ELR (cell line): Measurements from ENCODE around the gene VPS4B.
"Not testable (repeated sequence)": the region's sequence is repeated elsewhere in the genome, so short reads cannot be mapped to it uniquely, and the experiment has no call there.

Experiments used
- DNase-seq: peaks from one replicate; pipeline ENCODE4 v3.0.0-alpha.2; 2015; ENCODE audit warnings: low read depth

The VPS4B gene

DNA sequence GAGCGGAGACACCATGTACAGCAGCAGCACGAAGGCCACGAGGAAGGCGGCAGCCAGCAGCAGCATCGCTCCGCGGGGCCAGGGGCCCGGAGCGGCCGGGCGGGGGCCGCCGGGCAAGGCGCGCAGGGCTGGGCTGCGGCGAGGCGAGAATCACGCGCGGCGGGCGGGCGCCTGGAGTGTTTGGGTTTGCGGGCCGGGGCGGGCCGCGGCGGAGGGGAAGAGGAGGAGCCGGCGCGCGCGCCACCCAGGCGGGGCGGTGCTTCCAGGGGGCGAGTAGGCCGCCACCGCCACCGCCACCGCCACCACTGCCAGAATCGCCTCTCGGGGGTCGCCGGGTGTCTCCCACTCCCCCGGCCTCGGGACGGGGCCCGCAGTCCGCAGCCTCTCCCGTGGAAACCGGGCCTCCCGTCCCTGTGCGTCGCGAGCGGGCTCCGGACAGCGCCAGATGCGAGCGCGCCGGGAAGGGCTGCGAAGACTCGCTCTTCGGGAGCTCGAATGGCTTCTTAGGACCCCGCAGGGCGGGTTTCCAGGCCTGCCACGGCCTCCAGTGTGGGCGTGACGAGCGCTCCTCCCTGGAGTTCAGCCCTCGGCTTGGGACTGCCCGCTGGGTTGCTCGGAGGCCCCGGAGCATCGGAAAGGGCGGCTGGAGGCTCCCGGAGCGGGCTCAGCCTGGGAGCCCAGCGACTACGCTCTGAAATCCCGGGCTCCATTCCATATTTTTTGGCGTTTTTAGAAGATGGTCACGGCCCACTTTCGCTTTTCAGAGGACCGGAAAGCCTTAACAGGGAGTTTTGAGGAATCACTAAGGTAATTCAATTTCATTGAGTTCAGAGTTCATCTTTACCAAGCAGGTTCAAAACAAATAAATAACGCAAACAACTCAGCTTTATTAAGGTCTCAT lies 55.0 kb downstream of the VPS4B start, which contains the start of gene KDSR:
Gene KDSR (minus strand): TSS at position 154 of the 901 bp plus-strand sequence. CDS start 88 bp downstream, at position 66.
- DNase-seq = peak; percentile 98

DNA sequence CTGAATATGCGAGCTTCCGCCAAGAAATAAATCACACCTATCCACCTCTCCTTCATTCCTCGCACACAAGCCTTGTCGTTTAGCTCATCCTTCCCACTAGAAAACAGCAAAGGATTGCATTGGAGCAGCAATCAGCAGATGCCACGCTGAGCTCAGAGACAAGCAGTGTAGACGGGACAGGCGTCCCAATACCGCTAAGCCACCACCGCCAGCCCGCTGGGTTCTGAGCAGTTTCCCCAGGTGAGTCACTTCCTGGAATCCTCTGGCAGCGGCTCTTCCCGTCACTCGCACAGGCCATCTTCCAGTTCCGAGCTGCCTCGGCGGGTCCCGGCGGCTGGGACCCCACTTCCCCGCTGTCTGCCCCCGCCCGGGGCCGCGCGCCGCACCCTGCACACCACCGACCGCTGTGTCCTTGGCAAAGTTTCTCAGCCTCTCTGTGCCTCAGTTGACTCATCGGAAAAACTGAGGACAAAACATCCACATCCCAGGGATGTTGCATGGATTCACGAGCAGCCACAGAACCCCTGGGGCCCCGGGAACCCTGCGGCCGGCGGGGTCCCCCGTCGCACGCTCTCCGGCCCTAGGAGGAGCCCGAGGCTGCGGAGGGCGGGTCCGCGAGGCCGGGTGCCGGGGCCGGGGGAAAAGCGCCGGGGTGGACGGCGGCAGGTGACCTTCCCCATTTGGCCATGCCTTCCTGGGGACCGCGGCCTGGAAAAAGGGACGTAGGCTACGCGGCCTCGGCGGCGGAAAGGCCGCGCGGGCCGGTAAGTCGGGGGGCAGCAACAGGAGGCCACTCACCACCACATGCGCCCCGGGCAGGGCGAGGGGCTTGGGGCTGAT lies 55.8 kb downstream of the VPS4B start:
- DNase-seq = peak; percentile 92

DNA sequence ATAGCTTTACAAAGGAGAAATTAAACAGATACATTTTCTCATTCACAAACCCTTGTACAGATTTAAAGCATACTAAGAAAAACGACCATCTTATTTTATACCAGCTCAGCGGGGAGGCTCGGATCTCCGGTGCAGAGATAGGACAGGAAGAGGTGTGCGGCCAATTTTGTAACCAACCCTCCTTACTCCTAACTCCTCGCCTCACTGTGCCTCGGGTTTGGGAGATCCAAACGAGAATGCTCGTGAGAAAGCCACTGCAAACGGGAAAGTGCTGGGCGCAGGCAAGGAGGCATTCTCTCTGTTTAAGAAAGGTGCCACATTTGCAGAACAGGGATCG lies 56.4 kb downstream of the VPS4B start:
- peak; percentile 42 for DNase-seq

DNA sequence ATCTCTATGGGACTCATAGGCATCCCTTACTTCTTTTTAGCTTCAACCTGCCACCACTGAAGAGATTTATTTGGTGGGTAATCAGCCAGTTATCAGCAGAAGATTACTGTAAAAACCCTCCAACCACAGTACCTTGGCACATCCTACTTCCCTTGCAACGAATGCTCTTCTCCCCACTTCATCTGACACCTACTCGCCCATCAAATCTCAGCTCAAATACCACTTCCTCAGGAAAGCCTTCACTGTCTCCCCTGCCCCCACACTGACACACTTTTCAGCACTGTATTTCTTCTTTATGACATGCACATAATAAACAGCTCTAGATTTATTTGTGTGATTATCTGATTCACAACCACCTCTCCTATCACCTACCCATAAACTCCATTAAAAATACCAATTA lies 58.3 kb downstream of the VPS4B start:
- no peak for DNase-seq

DNA sequence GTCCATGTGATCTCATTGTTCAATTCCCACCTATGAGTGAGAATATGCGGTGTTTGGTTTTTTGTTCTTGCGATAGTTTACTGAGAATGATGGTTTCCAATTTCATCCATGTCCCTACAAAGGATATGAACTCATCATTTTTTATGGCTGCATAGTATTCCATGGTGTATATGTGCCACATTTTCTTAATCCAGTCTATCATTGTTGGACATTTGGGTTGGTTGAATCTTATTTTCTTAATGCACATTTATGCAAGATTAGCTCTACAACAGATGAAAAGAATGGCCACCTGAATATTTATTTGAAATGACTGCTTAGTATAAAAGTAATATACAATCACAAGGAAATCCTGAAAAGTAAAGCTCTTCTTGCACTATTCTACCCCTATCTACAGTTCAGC lies 58.9 kb downstream of the VPS4B start:
- DNase-seq = not testable (repeated sequence)

DNA sequence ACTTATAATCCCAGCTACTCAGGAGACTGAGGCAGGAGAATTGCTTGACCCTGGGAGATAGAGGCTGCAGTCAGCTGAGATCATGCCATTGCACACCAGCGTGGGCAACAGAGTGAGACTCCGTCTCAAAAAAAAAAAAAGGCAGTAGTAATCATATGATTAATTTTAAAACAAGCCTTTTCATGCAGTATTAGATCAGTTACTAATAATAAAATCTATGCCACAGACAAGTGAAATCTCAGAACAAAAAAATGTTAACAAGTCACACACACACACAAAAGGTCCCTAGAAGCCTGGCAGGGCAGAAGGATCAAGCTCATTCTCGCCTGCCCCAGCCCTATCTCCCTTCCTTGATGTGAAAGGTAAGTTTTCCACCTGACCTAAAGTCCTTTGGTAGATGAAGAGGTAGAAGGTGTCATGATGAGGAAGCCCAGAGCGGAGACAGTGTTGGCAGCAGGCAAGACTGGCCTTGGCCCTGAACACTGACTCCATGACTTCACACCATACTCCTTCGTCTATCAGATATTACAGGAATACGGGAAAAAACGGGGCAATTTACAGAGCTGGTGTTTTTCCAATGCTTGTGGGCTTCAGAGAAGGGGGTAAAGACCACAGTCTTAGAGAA lies 65.9 kb downstream of the VPS4B start:
- DNase-seq = no peak

DNA sequence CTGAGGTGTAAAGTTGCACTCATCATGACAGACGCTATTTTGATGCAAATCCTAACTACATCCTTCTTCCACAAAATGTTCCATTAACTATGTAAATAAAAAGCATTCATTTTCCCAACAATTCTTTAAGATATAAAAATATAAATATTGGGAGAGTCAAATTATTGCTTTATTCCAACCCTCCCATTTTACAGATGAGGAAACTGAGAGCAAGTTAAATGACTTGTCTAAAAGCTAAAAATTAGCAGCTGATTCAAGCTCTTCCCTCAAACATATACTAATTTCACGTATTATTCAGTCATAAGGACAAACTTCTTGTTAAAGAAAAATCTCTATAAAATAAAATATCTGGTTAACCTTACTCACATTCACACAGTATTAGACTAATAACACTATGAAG lies 72.0 kb downstream of the VPS4B start:
- no peak for DNase-seq

DNA sequence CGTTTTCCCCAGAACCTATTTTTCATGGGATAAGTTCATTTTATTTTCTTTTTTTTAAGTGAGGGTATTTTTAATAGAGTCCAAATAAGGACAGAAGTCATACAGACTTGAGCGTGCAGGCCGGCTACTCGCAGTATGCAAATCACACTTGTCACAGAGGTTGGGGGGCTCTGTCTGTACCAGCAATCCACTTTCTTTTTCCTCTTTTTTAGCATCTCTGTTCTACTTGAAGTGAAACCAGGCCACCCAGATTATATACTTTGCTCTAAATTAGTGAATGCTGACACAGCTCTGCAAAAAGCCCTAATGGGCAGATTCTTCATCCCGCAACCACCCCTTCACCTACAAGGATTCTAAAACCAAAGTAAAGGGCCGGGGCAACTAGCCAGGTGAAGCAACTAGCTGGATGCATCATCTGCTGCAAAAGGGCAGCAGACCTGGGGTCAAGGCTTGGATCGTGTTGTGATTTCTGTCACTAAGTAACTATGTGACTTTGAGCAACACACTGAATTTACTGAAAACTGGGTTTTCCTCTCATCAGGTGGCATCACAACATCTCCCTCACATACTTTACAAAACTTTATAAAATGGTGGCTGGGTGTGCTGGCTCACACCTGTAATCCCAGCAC lies 73.7 kb downstream of the VPS4B start:
- DNase-seq = no peak

DNA sequence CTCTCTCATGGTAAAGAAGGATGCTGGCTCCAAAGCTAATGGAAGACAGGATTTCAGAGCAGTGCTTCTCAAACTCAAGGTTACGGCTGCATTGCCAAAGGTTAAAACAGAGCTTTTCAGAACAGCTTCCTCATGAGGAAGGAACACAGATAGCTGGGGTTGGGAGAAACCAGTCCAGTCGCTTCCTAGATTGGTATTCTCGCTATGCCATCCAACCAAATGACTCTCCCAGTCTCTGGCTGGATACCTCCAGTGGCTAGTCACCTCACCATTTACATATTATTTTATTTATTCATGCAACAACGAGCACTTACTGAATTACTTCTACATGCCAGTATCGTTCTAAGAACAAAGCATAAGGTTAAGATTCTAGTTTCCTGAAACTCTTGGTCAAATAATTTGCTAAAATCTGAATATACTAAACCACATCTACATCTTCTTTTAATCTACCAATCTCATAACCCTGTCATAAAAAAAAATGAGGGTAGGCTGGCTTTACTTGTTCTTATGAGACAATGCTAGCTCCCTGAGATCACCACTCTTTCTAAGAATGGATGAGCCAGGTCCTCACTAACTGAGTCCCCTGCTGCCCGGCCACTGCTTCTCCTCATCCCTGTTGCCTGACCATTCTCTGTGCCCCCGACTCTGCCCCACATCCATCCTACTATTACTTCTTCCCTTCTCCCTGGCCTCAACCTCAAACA lies 75.6 kb downstream of the VPS4B start:
- DNase-seq = no peak

DNA sequence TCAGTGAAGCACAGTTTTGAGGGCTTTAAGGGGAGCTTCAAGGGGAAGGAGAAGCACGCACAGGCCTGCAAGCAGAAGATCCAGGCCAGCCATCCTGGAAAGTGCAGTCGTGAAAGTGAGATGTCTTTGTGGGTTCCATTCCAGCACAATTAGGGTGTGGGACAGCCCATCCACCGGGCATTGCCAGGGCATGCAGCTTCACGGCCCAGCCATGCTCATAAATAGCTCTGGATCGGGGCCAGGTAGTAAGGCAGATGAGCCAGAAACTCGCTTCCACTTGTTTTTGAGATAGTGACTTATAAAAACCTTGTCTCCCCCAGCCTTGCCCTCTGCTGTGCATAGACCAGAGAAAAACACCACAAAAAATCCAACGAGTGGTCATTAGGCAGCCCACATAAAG lies 76.2 kb downstream of the VPS4B start:
- no peak for DNase-seq

DNA sequence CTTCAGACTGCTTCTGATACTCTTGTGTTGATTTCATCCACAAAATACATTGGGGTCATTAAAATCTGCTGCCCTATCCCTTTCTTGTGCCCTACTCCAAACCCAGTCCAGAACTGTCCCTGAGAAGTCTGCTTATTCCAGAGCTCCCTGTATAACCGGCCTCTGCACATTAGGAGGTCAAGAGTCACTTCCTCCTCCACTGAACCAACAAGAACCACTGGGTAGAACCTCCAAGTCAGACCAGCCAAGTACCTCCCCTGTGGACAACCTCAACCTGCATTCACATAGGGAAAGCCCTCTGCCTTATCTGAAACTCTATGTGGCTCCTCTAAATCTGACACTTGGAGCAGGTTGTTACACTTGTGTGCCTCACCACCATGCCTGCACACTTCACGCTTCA lies 77.4 kb downstream of the VPS4B start:
- no peak for DNase-seq

DNA sequence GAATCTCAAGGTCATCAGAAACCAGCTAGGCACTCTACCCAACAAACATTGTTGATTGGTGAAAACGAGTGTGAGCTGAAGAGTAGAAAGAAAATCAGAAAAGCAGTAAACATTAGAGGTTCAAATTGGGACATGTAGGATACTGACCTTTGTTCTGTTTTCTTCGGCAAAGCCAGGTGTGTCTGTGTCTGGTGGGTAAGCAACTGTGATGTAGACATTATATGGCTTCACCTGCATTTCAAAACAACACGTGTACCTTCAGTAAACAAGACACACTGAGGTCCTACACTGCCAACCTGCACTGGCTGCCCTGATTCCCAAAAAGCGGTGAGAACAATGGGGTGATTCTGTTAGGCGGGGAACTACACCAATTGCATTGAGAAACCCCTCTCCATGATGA lies 78.0 kb downstream of the VPS4B start:
- no peak for DNase-seq

DNA sequence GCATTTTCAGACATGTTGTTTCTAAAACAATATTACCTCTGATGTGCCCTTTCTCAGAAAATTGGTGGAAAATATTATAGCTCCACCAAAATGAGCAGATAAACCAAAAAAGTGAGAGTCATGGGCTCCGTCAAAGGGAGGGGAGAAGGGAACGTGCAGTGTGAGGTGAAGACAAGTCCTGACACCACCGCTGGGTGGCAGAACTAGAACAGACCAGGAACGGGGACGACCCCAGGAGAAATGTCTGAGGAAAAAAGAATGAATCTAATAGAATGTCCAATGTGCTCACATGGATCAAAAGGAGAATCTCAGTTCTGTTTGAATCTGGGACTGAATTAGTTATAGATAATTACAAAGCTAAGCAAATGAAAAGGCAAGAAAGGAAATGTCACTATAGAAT lies 80.1 kb downstream of the VPS4B start:
- peak; percentile 59 for DNase-seq

DNA sequence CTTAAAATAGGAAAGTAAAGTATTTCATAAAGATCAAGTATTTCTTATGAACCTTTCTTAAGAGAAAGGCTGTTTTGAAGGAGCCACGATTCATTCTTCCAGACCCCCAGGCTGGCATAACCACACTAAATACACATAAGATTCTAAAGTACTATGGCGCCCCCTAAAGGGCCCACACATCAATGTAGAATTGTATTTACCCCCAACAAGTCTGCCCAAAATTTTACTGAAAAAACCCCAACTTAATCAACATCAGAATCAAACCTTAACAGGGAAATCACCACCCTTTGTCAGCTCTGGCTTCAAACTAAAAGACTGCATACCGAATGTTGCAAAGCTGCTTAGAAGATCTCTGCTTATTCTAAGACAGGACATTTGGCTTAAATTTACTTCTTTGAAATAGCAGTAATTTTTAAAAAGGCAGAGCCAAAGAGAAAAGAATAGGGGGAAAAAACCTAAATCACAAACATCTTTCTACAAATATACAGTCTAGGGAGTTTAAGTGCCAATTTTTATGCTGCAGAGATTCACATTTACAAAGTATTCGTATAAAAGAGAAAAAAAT lies 82.3 kb downstream of the VPS4B start:
- DNase-seq = peak; percentile 66
